MM.1S (cell line): Measurements from ENCODE around the gene SNTA1.

Experiments
- EZH2 ChIP-seq: fragments of 300-600 bp; sonication (generic); optimal IDR thresholded peaks from 2 replicates; pipeline ENCODE3; 2017; ENCODE audit warnings: low read depth, mild to moderate bottlenecking, antibody characterized with exemption, low read length, mixed read lengths
- EZH2phosphoT487 ChIP-seq: fragments of 300-600 bp; sonication (generic); IDR thresholded peaks from 2 replicates; pipeline ENCODE4 v1.6.1; 2018; ENCODE audit warnings: antibody characterized with exemption, low read length
- TF ChIP-seq, protein P1 (sequence below): fragments of 300-600 bp; sonication (generic); IDR thresholded peaks from 2 replicates; pipeline ENCODE4 v1.5.1; 2016; ENCODE audit warnings: antibody characterized with exemption, low read length, mixed read lengths

GRCh38 chr20:33408313-33408712 lies 35.2 kb downstream of the SNTA1 start:
- TF ChIP-seq, protein P1, sequence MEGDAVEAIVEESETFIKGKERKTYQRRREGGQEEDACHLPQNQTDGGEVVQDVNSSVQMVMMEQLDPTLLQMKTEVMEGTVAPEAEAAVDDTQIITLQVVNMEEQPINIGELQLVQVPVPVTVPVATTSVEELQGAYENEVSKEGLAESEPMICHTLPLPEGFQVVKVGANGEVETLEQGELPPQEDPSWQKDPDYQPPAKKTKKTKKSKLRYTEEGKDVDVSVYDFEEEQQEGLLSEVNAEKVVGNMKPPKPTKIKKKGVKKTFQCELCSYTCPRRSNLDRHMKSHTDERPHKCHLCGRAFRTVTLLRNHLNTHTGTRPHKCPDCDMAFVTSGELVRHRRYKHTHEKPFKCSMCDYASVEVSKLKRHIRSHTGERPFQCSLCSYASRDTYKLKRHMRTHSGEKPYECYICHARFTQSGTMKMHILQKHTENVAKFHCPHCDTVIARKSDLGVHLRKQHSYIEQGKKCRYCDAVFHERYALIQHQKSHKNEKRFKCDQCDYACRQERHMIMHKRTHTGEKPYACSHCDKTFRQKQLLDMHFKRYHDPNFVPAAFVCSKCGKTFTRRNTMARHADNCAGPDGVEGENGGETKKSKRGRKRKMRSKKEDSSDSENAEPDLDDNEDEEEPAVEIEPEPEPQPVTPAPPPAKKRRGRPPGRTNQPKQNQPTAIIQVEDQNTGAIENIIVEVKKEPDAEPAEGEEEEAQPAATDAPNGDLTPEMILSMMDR = no peak
- TF ChIP-seq EZH2 = no peak
- no peak for TF ChIP-seq EZH2phosphoT487
